ENCODE data around the gene ARHGAP12.

DNA sequence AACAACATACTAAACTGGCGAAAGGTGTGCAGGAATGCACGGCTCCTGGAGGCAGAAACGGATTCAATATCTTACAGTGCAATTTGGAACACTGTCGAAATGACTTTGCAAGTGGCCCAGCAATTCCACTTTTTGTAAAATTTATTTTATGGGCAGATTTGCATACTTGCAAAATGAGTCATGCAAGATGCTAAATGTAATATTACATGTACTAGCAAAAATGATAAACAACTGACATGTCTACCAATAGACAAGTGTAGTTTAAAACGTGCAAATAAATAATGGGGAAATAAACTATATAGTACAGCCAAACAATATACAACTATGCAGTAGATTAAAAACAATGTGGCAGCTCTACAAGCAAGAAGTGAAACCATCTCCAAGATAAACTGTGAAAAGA lies 97.7 kb downstream of the ARHGAP12 start:
- no peak for TF ChIP-seq POLR2A (IDR thresholded peaks at IDR 0.05; ENCODE audit: low read depth, low read length)
- TF ChIP-seq, protein P1, sequence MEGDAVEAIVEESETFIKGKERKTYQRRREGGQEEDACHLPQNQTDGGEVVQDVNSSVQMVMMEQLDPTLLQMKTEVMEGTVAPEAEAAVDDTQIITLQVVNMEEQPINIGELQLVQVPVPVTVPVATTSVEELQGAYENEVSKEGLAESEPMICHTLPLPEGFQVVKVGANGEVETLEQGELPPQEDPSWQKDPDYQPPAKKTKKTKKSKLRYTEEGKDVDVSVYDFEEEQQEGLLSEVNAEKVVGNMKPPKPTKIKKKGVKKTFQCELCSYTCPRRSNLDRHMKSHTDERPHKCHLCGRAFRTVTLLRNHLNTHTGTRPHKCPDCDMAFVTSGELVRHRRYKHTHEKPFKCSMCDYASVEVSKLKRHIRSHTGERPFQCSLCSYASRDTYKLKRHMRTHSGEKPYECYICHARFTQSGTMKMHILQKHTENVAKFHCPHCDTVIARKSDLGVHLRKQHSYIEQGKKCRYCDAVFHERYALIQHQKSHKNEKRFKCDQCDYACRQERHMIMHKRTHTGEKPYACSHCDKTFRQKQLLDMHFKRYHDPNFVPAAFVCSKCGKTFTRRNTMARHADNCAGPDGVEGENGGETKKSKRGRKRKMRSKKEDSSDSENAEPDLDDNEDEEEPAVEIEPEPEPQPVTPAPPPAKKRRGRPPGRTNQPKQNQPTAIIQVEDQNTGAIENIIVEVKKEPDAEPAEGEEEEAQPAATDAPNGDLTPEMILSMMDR (IDR thresholded peaks at IDR 0.05; ENCODE audit: extremely low read depth in 1 of 2, insufficient read depth in 1 of 2, low read depth in 1 of 2, low read length in 2 of 2) = no peak
- no peak for TF ChIP-seq EZH2 (IDR thresholded peaks at IDR 0.05; ENCODE audit: borderline replicate concordance, low read depth, low read length, severe bottlenecking)
- TF ChIP-seq POLR2AphosphoS5 (IDR thresholded peaks at IDR 0.05; ENCODE audit: insufficient read depth, low read depth, low read length) = no peak
- TF ChIP-seq MYC (IDR thresholded peaks at IDR 0.05; ENCODE audit: low read depth, low read length) = no peak
- TF ChIP-seq FOS (IDR thresholded peaks at IDR 0.05; ENCODE audit: borderline replicate concordance, insufficient read depth, low read length) = peak; percentile 36

All from endothelial cell of umbilical vein (primary cell).